Keratinocyte (primary cell): Measurements from ENCODE around the gene CLEC3B.

Experiments
- CTCF ChIP-seq, 3 experiments: IDR thresholded peaks in 1 of 3; conservative IDR thresholded peaks in 1 of 3; optimal IDR thresholded peaks in 1 of 3; 2 replicates in 2 of 3; 3 replicates in 1 of 3; pipeline versions ENCODE3 to v1.5.1; 2011; ENCODE audit warnings: low read length in 3 of 3, mild to moderate bottlenecking in 3 of 3, moderate library complexity in 2 of 3, control low read depth in 1 of 3, inconsistent platforms in 1 of 3; ENCODE audit not compliant: insufficient read depth in 2 of 3; ENCODE audit errors: extremely low read depth in 1 of 3
- EZH2 ChIP-seq: IDR thresholded peaks from one replicate; pipeline ENCODE4 v1.6.1; 2012; ENCODE audit warnings: inconsistent platforms, mild to moderate bottlenecking, low read length, moderate library complexity

DNA sequence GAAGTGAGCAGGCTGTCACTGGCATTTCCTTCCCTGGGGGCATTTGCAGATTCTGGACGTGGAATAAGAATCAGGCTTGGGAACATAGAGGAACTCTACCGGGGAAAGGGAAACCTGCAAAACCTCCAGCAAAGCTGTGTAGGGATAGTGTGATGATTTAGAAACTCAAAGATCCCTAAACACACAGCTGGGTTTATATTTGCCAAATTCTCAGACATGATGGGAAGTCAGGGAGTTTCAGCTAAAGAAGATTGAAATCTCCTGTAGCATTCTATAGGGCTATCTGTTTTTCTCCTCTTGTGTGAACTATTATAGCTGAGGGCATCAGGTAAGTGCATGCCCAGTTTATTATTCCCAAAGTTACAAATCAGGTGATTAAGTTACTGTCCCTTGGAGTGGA is 9.2 kb upstream of the CLEC3B start:
- no peak for TF ChIP-seq CTCF (optimal IDR thresholded peaks at IDR 0.05 in 1 of 3, IDR thresholded peaks at IDR 0.05 in 1 of 3, conservative IDR thresholded peaks at IDR 0.05 in 1 of 3; ENCODE audit: extremely low read depth in 1 of 3, insufficient read depth in 2 of 3, low read length in 3 of 3)
- TF ChIP-seq EZH2: no peak
